Kidney (tissue), 14 donors: ENCODE measurements around the gene RPTOR. TPM values are rescaled to one million over a fixed set of nuclear protein-coding genes. Genes with fewer than 3 reads are reported as not detected.
A peak's percentile ranks its signal among the peaks of the same experiment; 100 is the strongest.

Experiments used
- DNase-seq, 5 donors: peaks; one replicate each; pipeline ENCODE4 v3.0.0-alpha.2; 2013 to 2020
- FAIRE-seq: peaks from 2 replicates; lab custom pipeline; 2012; peaks lifted over from hg19 to GRCh38; lab: Jason Lieb, UNC
- H3K27ac ChIP-seq, 2 donors: one replicate each; pipeline ENCODE4 v1.7.0; 2013; ENCODE audit warnings: low read depth in 2 of 2, low read length in 2 of 2, inconsistent platforms in 1 of 2
- H3K27me3 ChIP-seq: one replicate; pipeline ENCODE4 v1.7.1; 2013; ENCODE audit warnings: low read length, inconsistent platforms; ENCODE audit not compliant: control insufficient read depth, insufficient read depth
- H3K36me3 ChIP-seq, 3 donors: one replicate each; pipeline versions ENCODE4 v1.7.0 to v1.7.1; 2013; ENCODE audit warnings: low read length in 3 of 3, control low read depth in 1 of 3, inconsistent platforms in 1 of 3; ENCODE audit not compliant: insufficient read depth in 3 of 3, control insufficient read depth in 2 of 3
- H3K4me1 ChIP-seq, 3 donors: one replicate each; pipeline versions ENCODE4 v1.7.0 to v1.7.1; 2013; ENCODE audit warnings: low read length in 3 of 3, inconsistent platforms in 1 of 3, low read depth in 1 of 3; ENCODE audit not compliant: control insufficient read depth in 2 of 3, insufficient read depth in 2 of 3
- H3K4me3 ChIP-seq, 3 donors: one replicate each; pipeline versions ENCODE4 v1.7.0 to v1.8.1; 2013; ENCODE audit warnings: low read length in 3 of 3, control low read depth in 1 of 3, inconsistent platforms in 1 of 3
- H3K9ac ChIP-seq, 3 donors: one replicate each; pipeline versions ENCODE4 v1.7.0 to v1.7.1; 2013; ENCODE audit warnings: low read length in 3 of 3, control low read depth in 1 of 3, inconsistent platforms in 1 of 3
- H3K9me3 ChIP-seq, 3 donors: one replicate each; pipeline versions ENCODE4 v1.7.0 to v1.7.1; 2013; ENCODE audit warnings: low read length in 3 of 3, control low read depth in 1 of 3, inconsistent platforms in 1 of 3; ENCODE audit not compliant: control insufficient read depth in 2 of 3, insufficient read depth in 1 of 3
- CTCF ChIP-seq: IDR thresholded peaks from 3 replicates; pipeline ENCODE4 v1.5.1; 2012; ENCODE audit warnings: mild to moderate bottlenecking, moderate library complexity, borderline replicate concordance; ENCODE audit not compliant: insufficient read depth; ENCODE audit errors: extremely low read depth
- intact Hi-C: fragments of 100-400 bp; cut with DNase I; formaldehyde crosslinking; loops from one replicate; pipeline ENCODE4 v1.11.1; 2022
- polyA plus RNA-seq: library from polyadenylated mRNA; stranded (reverse); fragments of 350-450 nt; fragmentation: Illumina TruSeq; extraction: RNeasy Lipid Tissue Mini Kit (QIAGEN cat#74804); gene quantifications from one replicate; pipeline ENCODE4 v1.2.3, GENCODE V29; 2014; ENCODE audit warnings: low read depth, low replicate concordance; ENCODE audit not compliant: insufficient read depth
- total RNA-seq: library from RNA; stranded (reverse); fragmentation: NEBNext Ultra II Directional; extraction: Animal tissue kit (Norgen Biotek cat#: 25700); gene quantifications from one replicate; pipeline ENCODE4 v1.2.1, GENCODE V29; 2021
- donor health status: control.
- donor health status: control.
- donor health status: control.
- donor health status: control.
- donor health status: control.
- donor health status: DM: yes; HTN: yes; CAD: no.
- donor health status: Normal renal cell carcinoma (clear cell type).

The RPTOR gene
- total and polyA plus RNA-seq, 2 donors from 2014 or later: 5.5 to 37.6 TPM

DNA sequence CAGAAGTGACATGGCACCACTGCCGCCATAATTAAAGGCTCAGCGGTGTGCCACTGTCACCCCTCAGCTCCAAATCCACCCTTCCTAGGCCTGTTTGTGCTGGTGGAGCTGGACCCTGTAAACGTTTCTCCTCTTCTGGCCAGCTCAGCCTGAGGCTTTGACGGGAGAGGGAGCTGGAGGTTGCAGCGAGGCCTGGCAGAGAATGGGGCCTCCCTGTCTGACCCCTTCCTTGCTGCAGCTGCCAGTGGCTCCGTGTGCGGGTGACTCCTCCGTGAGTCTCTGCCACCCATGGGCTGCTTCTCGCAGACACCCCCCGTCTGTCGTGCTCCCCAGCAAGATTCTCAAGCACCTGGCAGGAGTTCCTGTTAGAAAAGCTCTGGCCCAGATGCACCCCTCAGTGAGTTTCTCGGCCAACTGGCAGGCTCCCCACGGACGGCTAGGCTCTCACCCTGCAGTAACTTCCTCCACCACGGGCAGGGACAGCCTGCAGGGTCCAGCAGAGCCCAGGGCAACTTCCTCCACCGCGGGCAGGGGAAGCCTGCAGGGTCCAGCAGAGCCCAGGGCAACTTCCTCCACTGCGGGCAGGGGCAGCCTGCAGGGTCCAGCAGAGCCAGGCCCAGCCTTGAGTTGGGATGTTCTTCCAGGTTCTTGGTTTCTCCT, 442.3 kb downstream of the RPTOR start:
- Histone ChIP-seq H3K9ac (no peak overlapping the region), H3K9me3 (no peaks in the 10 kb centered on the region), H3K27me3 (no peaks in the 10 kb centered on the region), H3K36me3 (no peaks in the 10 kb centered on the region), H3K27ac (no peak overlapping the region), H3K4me1 (peaks cover 0 to 17% (median 9%) of the 10 kb centered on the region in 3 donors), H3K4me3 (no peak overlapping the region)
- intact Hi-C loops: loop anchor here (5.0 kb wide), 1 partner anchor 115 kb away; no protein-coding TSS in a partner anchor
- TF ChIP-seq CTCF: no peak
- DNase-seq: peak in 1 of 5 donors; percentile 49
- FAIRE-seq: no peak

- intact Hi-C loops: loop anchor here (5.0 kb wide), 1 partner anchor 114 kb away; no protein-coding TSS in a partner anchor
- Histone ChIP-seq H3K9ac (no peak overlapping the region), H3K27ac (no peak overlapping the region), H3K36me3 (no peaks in the 10 kb centered on the region), H3K4me3 (no peak overlapping the region), H3K4me1 (peaks cover 0 to 23% (median 9%) of the 10 kb centered on the region in 3 donors), H3K27me3 (no peaks in the 10 kb centered on the region), H3K9me3 (no peaks in the 10 kb centered on the region)
- TF ChIP-seq CTCF: no peak
- DNase-seq (peak in 1 of 5 donors; percentile 57), FAIRE-seq (no peak)
Observed at GRCh38 chr17:80987941-80988461, 443.4 kb downstream of the RPTOR start.

DNA sequence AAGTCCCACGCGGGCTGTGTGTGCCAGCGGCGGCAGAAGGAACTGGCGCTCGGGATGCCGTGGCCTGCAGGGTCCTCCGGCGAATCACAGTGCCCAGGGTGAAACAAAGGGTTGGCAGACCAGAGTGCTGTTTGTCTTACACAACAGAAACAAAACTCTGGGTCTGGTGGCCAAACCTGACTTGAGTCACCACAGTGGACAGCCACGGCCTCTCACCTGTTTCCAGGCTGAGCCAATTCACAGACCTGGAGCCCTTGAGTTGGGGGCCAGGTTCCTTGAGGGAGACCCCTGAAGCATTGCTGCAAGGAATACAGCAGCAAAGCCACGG, 444.9 kb downstream of the RPTOR start:
- no peak for TF ChIP-seq CTCF
- peaks cover 0 to 29% (median 9%) of the 10 kb centered on the region in 3 donors for H3K4me1 ChIP-seq
- no peak overlapping the region for H3K27ac ChIP-seq
- H3K9me3 ChIP-seq: no peaks in the 10 kb centered on the region
- DNase-seq (no peak), FAIRE-seq (no peak)
- intact Hi-C loops: loop anchor here (5.0 kb wide), 1 partner anchor 113 kb away; no protein-coding TSS in a partner anchor
- no peaks in the 10 kb centered on the region for H3K36me3 ChIP-seq
- no peak overlapping the region for H3K4me3 ChIP-seq
- no peaks in the 10 kb centered on the region for H3K27me3 ChIP-seq
- no peak overlapping the region for H3K9ac ChIP-seq
